GM19397 (cell line): Measurements from ENCODE around the gene PARD3.

Experiments used
- ATAC-seq: cut with Tn5 transposase; IDR thresholded peaks from one replicate; pipeline ENCODE4 v1.9.1; 2021; ENCODE audit warnings: mild to moderate bottlenecking, moderate library complexity; ENCODE audit not compliant: unreplicated experiment

The PARD3 gene

DNA sequence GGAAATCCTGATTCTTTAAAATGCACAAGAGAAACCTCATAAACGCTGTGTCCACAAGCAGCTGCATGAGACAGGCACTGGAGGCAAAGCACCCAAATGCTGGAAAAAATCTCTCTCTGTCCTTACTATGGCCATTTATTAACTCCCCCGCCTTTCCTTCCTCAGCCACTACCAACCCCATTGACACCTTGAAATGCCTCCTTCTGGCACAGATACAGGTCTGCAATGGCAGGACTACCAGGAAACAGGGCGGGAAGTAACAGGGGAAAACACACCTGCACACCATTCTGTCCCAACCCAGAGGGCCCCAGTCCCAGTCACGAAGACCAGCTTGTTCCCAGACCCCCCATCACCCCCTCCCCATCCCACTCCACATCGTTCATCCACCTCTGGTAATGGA lies 224.3 kb downstream of the PARD3 start:
- no peak for ATAC-seq

- no peak for ATAC-seq
Measured at GRCh38 chr10:34589275-34589674, 225.8 kb downstream of the PARD3 start.

GRCh38 chr10:34587680-34588019 lies 227.4 kb downstream of the PARD3 start:
- no peak for ATAC-seq

DNA sequence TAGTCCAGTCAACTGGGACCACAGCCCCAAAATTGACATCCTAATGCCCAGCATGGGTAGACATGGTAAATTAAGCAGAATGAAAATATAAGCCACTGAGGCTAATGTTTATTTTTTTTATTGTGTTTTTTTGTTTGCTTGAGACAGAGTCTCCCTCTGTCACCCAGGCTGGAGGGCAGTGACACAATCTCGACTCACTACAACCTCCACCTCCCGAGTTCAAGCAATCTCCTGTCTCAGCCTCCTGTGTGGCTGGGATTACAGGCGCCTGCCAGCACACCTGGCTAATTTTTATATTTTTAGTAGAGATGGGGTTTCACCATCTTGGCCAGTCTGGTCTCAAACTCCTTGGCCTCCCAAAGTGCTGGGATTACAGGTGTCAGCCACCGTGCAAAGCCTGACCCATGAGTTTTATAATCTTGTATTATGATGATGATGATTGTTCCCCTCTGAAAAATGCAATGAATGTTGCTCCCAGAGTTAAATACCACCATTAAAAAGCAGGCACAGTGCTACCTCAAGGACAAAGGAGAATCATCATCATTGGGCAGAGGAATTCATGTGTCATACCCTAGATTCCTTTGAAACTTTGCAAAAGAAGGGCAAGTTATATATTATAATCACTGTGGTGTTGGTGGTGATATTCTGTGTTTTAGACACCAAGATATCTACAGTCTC lies 228.0 kb downstream of the PARD3 start:
- ATAC-seq = no peak

DNA sequence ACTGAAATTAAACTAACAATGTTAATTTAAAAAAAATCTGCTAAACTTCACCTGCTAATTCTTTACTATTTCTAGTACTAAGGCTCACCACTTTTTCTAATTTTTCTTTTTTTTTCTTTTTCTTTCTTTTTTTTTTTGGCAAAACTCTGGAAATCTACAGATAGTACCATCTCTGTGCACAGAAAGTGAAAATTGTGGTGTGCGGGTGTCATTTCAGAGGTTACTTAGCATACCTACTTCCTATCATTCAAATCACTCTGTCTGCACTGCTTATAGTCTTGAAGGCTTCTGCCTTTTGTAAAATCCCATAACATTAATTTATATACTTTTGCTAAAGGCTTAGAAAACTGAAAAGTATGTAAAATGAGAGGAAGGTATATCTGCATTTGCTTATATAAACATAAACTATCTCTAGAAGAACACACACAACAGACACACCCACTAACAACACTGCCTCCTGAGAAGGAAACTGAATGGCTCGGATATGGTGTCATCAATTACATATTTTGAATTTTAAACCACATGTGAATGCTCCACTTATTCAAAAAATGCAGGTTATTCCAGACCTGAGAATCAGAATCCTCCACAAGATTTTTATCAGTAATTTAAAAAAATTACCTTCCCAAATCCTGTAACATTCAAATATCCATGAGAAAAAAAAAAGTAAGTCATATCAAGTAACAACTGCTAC lies 229.5 kb downstream of the PARD3 start:
- ATAC-seq = no peak

GRCh38 chr10:34584164-34584563 lies 230.9 kb downstream of the PARD3 start:
- no peak for ATAC-seq

DNA sequence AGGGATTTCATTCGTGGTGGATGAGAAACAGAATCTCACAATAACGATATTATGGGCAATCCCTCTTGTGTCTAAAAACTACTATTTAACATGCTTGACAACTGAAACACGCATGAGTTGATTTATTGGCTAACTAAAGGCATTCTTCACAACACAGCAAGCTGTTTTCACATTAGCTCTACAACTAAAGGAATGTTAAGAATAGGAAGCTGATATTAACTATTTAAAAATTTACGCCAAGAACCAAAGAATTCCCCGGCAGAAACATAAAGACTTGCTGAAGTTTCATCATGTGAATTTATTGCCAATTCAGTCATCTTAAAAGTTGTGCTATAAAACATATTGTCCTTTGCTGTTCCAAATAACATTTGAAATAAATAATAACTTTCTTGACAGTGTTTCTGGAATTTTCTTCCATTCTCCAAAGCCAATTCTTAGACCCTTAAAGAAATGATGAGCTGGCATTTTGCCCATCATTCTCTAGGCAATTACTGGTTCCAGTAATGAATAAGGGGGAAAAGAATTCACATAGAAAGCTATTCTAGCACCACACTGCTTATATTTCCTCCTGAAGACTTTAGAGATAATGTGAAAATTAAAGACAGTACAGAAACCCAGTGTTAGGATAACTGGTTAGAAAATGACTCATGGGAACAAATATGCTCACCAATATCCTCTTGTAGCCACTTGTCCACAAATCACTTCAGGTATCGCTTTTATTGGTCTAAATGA lies 233.1 kb downstream of the PARD3 start:
- ATAC-seq = no peak

DNA sequence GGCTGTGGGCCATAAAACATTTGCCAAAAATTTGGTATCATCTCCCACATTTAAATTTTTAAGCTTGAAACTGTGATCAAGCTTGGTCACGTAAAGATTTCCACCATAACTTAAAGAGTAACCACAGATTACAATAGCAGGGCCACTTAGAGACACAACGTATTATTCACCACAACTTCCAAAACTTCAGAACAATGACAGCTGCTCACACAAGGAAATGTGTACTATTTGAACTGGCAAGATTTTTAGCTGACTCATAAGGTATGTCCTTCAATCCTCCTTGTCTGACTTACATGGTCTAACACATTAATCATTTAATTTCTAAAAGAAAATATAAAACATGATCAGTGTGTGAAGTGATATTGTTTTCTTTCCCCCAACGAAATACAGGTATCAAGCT lies 234.5 kb downstream of the PARD3 start:
- no peak for ATAC-seq

DNA sequence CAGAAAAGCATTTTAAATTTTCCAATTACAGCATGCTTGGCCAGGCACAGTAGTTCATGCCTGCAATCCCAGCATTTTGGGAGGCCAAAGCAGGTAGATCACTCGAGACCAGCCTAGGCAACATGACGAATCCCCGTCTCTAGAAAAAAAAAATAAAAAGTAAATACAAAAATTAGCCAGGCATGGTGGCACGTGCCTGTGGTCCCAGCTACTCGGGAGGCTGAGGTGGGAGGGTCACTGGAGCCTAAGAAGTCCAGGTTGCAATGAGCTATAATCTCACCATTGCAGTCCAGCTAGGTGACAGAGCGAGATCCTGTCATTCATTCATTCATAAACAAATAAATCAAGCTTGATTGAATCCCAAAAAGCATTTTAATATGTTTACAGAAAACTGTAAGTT lies 234.9 kb downstream of the PARD3 start:
- ATAC-seq = no peak

GRCh38 chr10:34578468-34578867 lies 236.6 kb downstream of the PARD3 start:
- ATAC-seq = no peak

DNA sequence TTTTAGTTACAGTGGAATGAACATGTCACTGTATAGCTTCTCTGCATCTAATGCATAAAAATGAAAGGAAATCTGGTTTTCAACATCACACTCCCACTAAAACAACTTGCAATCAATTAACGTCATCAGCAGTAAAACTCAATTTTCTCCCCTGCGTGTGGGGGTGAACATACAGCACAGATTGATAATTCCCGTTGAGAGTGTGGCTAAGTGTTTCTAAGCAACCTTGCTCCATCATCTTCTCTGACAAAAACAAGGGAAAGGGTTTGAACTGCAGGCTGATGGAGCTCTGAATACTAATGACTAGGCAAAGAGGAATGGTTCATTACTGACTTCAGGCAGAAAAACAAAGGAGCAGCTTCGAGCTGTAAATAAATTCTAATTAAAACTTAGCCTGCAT lies 238.3 kb downstream of the PARD3 start:
- no peak for ATAC-seq

DNA sequence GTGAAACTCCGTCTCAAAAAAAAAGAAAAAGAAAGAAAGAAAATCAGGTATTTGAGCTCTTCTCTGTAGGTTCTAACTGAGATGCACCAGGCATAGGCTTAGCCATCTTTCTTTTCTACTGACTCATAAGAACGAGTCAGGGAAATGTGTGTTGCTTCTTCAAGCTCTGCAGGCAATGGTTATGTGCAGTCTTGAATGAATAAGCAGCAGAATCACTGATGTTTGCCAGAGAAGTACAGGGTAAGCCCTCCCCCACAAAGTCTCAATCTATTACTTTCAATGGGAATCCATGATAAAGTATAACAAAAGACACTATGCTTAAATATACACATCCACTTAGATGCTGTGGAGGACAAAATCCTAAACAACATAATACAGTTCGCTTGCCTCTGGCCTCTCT lies 239.2 kb downstream of the PARD3 start:
- no peak for ATAC-seq

GRCh38 chr10:34574353-34574934 lies 240.7 kb downstream of the PARD3 start:
- ATAC-seq = no peak

DNA sequence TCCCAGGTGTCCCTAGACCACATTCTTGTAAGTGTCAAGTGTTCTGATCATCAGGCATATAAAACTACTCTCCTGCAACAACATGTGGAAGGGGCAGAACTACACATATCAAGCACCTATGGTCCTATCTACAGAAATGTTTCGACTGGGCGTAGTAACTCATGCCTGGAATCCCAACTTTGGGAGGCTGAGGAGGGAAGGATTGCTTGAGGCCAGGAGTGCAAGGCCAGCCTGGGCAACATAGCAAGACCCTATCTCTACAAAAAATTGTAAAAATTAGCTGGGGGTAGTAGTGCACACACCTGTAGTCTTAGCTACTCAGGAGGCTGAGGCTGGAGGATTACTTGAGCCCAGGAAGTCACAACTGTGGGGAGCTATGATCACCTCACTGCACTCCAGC lies 244.2 kb downstream of the PARD3 start:
- ATAC-seq = no peak

- ATAC-seq = no peak
Measured at GRCh38 chr10:34567659-34568253, 247.3 kb downstream of the PARD3 start.

DNA sequence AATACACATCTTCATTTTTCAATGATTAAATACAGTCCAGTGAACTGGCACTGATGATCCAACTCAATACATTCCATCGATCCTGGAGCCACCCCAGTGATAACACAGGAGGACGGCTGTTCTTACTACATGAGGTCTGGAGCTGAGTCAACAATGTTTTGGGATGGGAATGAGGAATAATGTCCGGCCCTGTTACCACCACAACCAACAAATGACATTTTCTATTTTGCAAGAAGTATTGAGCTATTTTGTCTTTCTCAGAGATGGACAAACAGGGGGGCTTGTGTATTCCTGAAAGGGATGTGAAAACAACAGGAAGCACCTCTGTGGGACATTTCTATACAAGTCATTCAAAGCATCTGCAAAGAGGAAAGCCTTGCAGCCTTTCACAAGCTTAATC lies 249.2 kb downstream of the PARD3 start:
- ATAC-seq = no peak

GRCh38 chr10:34558093-34558583 lies 257.0 kb downstream of the PARD3 start:
- no peak for ATAC-seq

DNA sequence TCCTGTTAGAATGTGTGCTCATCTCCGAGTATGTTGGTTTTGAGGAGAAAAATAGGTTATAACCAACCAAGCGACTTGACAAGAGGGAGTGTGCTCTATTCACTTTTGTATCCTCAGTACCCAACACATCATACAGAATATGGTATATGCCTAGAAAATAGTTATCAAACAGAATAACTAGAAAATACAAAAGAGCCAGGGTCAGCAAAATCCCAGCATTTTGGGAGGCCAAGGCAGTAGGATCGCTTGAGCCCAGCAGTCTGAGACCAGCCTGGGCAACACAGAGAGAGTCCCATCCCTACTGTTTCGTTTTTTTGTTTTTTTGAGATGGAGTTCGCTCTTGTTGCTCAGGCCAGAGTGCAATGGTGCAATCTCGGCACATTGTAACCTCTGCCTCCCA lies 257.9 kb downstream of the PARD3 start:
- ATAC-seq = no peak

- no peak for ATAC-seq
Measured at GRCh38 chr10:34555653-34556052, 259.4 kb downstream of the PARD3 start.

- no peak for ATAC-seq
Measured at GRCh38 chr10:34553747-34554146, 261.3 kb downstream of the PARD3 start.

- ATAC-seq = no peak
Measured at GRCh38 chr10:34551295-34551694, 263.8 kb downstream of the PARD3 start.
